ENCODE measurements around the gene CAMP. TPM values are rescaled to one million over a fixed set of nuclear protein-coding genes. Genes with fewer than 3 reads are reported as not detected.
A peak's percentile ranks its signal among the peaks of the same experiment; 100 is the strongest.

The CAMP gene
- total RNA-seq, 1 donor from 2014 or later: not detected

DNA sequence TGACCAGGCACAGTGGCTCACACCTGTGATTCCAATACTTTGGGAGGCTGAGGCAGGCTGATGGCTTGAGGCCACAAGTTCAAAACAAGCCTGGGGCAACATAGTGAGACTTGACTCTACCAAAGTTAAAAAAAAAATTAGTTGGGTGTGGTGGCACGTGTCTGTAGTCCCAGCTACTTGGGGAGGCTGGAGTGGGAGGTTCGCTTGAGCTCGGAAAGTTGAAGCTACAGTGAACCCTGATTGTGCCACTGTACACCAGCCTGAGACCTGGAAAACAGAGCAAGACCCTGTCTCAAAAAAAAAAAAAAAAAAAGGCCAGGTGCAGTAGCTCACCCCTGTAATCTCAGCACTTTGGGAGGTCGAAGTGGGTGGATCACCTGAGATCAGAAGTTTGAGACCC lies 38.2 kb upstream of the CAMP start:
- peaks cover 19% of the 10 kb centered on the region for H3K36me3 Mint-ChIP-seq (ENCODE audit: low read depth)
- DNase-seq (ENCODE audit: low spot score): no peak
- no peaks in the 10 kb centered on the region for H3K9me3 Mint-ChIP-seq (ENCODE audit: low read depth)
- H3K4me1 Mint-ChIP-seq (ENCODE audit: low read depth): peaks cover 12% of the 10 kb centered on the region
- TF ChIP-seq, protein P1, sequence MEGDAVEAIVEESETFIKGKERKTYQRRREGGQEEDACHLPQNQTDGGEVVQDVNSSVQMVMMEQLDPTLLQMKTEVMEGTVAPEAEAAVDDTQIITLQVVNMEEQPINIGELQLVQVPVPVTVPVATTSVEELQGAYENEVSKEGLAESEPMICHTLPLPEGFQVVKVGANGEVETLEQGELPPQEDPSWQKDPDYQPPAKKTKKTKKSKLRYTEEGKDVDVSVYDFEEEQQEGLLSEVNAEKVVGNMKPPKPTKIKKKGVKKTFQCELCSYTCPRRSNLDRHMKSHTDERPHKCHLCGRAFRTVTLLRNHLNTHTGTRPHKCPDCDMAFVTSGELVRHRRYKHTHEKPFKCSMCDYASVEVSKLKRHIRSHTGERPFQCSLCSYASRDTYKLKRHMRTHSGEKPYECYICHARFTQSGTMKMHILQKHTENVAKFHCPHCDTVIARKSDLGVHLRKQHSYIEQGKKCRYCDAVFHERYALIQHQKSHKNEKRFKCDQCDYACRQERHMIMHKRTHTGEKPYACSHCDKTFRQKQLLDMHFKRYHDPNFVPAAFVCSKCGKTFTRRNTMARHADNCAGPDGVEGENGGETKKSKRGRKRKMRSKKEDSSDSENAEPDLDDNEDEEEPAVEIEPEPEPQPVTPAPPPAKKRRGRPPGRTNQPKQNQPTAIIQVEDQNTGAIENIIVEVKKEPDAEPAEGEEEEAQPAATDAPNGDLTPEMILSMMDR (IDR thresholded peaks at IDR 0.05): no peak
- no peak overlapping the region for H3K27ac Mint-ChIP-seq (ENCODE audit: unreplicated experiment)
- H3K27me3 Mint-ChIP-seq (ENCODE audit: low read depth): no peaks in the 10 kb centered on the region
- H3K4me3 Mint-ChIP-seq (ENCODE audit: unreplicated experiment): no peak overlapping the region

DNA sequence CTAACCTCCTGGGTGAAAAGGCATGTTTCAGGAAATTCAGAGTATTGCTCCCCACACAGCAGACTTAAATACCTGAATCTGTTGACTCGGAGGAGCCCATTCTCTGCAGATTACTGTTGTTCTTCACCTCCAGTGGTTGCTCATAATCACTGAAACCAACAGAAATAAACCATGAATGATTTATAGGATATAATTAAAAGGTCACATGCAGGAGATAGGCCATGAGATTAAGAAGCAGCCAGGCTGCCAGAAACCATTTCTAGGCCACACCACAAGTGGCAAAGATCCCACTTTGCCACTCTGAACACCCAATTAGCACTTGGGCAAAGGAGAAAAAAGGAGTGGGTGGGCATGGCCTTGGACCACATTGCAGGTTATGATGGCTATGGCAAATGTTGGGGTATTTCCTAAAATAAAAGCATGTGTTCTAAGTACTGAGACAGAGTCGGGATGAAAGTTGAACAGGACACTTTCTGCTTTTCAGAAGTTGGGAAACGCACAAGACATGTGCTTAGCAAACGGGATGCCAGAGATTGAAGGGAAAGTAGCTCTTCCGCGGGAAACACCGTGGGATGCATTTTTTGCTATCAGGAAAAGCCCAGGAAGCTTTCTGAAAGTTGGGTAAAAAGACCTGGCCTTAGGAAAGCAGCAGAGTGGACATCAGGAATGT lies 36.5 kb upstream of the CAMP start:
- Mint-ChIP-seq H3K4me1 (ENCODE audit: low read depth) (peaks cover 12% of the 10 kb centered on the region), H3K27me3 (ENCODE audit: low read depth) (no peaks in the 10 kb centered on the region)

DNA sequence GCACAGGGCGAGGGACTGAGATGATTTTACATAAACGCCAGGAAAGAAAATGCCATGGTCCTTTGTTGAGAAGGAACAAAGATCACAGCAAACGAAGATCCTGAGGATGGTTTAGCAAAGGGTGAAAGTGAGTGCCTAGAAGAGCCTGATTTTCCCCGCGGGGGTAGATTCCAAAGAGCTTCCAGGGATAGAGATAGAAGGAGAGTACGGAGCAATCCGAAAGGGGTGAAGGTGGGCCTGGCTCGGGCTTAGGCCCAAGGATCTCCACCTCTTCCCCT lies 36.1 kb upstream of the CAMP start:
- H3K36me3 Mint-ChIP-seq (ENCODE audit: low read depth): peaks cover 10% of the 10 kb centered on the region
- peak overlapping the region; percentile 79 for H3K27ac Mint-ChIP-seq (ENCODE audit: unreplicated experiment)
- H3K4me1 Mint-ChIP-seq (ENCODE audit: low read depth): peaks cover 12% of the 10 kb centered on the region
- H3K27me3 Mint-ChIP-seq (ENCODE audit: low read depth): no peaks in the 10 kb centered on the region
- no peak for DNase-seq (ENCODE audit: low spot score)
- TF ChIP-seq, protein P1 (IDR thresholded peaks at IDR 0.05): no peak
- H3K9me3 Mint-ChIP-seq (ENCODE audit: low read depth): no peaks in the 10 kb centered on the region
- peak overlapping the region; percentile 76 for H3K4me3 Mint-ChIP-seq (ENCODE audit: unreplicated experiment)

More for the DNA sequence above, 36.5 kb upstream of the CAMP start:
- peak overlapping the region; percentile 79 for H3K27ac Mint-ChIP-seq (ENCODE audit: unreplicated experiment)
- TF ChIP-seq, protein P1 (IDR thresholded peaks at IDR 0.05): no peak
- DNase-seq (ENCODE audit: low spot score): no peak
- H3K36me3 Mint-ChIP-seq (ENCODE audit: low read depth): peaks cover 11% of the 10 kb centered on the region
- no peaks in the 10 kb centered on the region for H3K9me3 Mint-ChIP-seq (ENCODE audit: low read depth)
- peak overlapping the region; percentile 76 for H3K4me3 Mint-ChIP-seq (ENCODE audit: unreplicated experiment)

DNA sequence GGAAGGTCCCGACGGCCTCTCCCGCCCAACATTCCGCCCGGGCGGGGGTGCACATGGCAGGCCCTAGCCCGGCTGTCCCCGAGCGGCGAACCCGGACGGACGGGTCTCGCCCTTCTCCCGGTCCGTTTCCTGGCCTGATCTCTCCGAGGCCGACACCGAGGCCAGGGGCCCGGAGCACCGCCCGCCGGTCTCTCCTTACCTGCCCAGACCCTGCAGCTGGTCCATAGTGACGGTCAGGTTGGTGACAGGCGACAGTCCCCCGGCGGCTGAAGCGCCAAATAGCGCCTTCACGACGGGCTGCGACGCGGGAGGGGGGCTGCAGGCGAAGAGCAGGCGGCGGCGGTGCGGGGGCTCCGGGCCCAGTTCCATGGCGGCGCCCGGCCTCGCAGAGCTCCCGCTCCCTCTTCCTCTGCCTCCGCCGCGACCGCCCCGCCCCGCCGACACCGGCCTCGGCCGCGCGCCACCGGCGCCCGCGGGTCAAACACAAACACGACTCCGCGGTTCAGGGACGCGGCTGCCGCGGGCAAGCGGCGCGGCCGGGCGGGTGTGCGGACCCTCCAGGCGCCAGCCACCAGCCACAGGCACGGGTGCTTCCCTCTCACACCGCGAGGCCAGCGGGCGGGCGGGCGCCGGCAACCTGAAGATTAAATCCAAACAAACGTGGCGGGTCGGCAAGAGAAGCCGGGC lies 35.6 kb upstream of the CAMP start:
- Mint-ChIP-seq H3K4me3 (ENCODE audit: unreplicated experiment) (peak overlapping the region; percentile 80), H3K9me3 (ENCODE audit: low read depth) (no peaks in the 10 kb centered on the region), H3K4me1 (ENCODE audit: low read depth) (peaks cover 12% of the 10 kb centered on the region), H3K36me3 (ENCODE audit: low read depth) (peaks cover 6% of the 10 kb centered on the region), H3K27ac (ENCODE audit: unreplicated experiment) (peak overlapping the region; percentile 83), H3K27me3 (ENCODE audit: low read depth) (no peaks in the 10 kb centered on the region)
- no peak for DNase-seq (ENCODE audit: low spot score)
- TF ChIP-seq, protein P1 (IDR thresholded peaks at IDR 0.05): no peak

DNA sequence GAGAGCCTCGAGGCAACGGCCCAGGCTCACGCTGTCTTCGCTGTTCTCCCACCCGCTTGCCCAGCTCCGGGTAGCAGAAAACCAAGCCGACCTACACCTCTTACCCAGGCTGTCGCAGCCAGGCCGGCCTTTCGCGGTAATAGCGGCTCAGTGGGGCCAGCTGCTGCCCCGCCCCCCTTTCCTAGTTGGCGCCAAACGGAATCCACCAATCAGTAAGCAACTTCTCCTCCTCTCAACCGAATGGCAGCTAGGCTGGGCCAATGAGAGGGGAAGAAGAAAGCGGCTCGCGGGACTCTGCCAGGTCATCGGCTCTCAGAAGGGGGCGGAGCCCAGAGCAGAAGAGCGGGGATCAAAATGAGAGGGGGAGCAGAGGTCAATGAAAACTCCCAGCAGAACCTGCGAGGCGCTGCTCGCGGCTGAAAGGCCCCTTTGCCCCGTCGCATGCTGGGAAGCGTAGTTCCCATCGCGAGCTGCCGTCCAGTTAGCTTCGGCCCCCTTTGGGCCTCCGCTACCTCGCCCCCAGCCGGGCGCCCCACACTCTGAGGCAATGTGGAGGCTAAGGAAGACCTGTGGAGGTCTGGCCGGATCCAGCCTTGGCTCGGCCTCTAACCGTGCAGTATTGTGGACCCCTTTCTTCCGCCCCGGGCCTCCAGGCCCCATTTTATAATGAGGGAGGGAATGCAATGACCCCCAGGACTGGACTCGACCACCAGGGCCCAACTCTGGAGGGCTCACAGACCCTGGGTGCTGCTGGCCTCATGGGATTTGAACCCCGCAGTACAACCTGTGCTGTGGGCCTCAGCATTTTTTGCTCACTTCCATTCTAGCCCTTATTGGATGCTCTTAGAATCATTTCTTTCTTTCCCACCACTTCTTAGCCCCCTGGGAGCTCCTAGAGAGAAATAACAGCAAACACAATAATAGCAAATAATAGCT lies 34.8 kb upstream of the CAMP start, which contains the start of gene CDC25A:
CDC25A (minus strand) TSS at position 152 of the 936 bp plus-strand sequence. CDS start 470 bp downstream, outside the sequence.
- peak; percentile 97 for DNase-seq (ENCODE audit: low spot score)
- H3K4me1 Mint-ChIP-seq (ENCODE audit: low read depth): peaks cover 12% of the 10 kb centered on the region
- peak within 1 kb of the TSS; percentile 80 for H3K4me3 Mint-ChIP-seq (ENCODE audit: unreplicated experiment)
- TF ChIP-seq, protein P1 (IDR thresholded peaks at IDR 0.05): no peak
- peaks cover 3% of the 10 kb centered on the region for H3K36me3 Mint-ChIP-seq (ENCODE audit: low read depth)
- H3K27me3 Mint-ChIP-seq (ENCODE audit: low read depth): no peaks in the 10 kb centered on the region
- H3K27ac Mint-ChIP-seq (ENCODE audit: unreplicated experiment): peak within 1 kb of the TSS; percentile 83
- H3K9me3 Mint-ChIP-seq (ENCODE audit: low read depth): no peaks in the 10 kb centered on the region

All from chondrocyte (in vitro differentiated cells).